ENCODE data around the gene GORASP1. TPM values are rescaled to one million over a fixed set of nuclear protein-coding genes. Genes with fewer than 3 reads are reported as not detected.

Gene GORASP1
- total RNA-seq, 1 donor from 2014 or later = 81.6 TPM

- no peaks in the 10 kb centered on the region for H3K9me3 ChIP-seq
- no peak for ATAC-seq
- H3K27ac ChIP-seq = no peak overlapping the region
- intact Hi-C loops (cut with DNase I) = no loop called here
- DNase-seq = no peak
- H3K4me1 ChIP-seq = no peaks in the 10 kb centered on the region
- H3K27me3 ChIP-seq (ENCODE audit: low read depth) = no peaks in the 10 kb centered on the region
- H3K4me3 ChIP-seq = no peak overlapping the region
- no peak for TF ChIP-seq CTCF (IDR thresholded peaks at IDR 0.05)
- peaks cover 23% of the 10 kb centered on the region for H3K36me3 ChIP-seq
Measured at GRCh38 chr3:39118079-39118478, 10.7 kb upstream of the GORASP1 start.

- intact Hi-C loops (cut with DNase I) = no loop called here
- Histone ChIP-seq H3K27ac (no peak overlapping the region), H3K4me1 (no peaks in the 10 kb centered on the region), H3K9me3 (no peaks in the 10 kb centered on the region), H3K36me3 (peaks cover 17% of the 10 kb centered on the region), H3K4me3 (no peak overlapping the region), H3K27me3 (ENCODE audit: low read depth) (no peaks in the 10 kb centered on the region)
- DNase-seq (no peak), ATAC-seq (no peak)
- no peak for TF ChIP-seq CTCF (IDR thresholded peaks at IDR 0.05)
Measured at GRCh38 chr3:39115870-39116269, 8.4 kb upstream of the GORASP1 start.

GRCh38 chr3:39114456-39114855 is 7.0 kb upstream of the GORASP1 start:
- Histone ChIP-seq H3K4me1 (no peaks in the 10 kb centered on the region), H3K9me3 (no peaks in the 10 kb centered on the region), H3K36me3 (peaks cover 13% of the 10 kb centered on the region), H3K4me3 (no peak overlapping the region), H3K27ac (no peak overlapping the region), H3K27me3 (ENCODE audit: low read depth) (no peaks in the 10 kb centered on the region)
- ATAC-seq = no peak
- no peak for DNase-seq
- no peak for TF ChIP-seq CTCF (IDR thresholded peaks at IDR 0.05)
- intact Hi-C loops (cut with DNase I) = no loop called here

GRCh38 chr3:39113291-39113690 is 5.9 kb upstream of the GORASP1 start:
- H3K27me3 ChIP-seq (ENCODE audit: low read depth) = no peaks in the 10 kb centered on the region
- H3K4me3 ChIP-seq = no peak overlapping the region
- intact Hi-C loops (cut with DNase I) = no loop called here
- ATAC-seq (no peak), DNase-seq (no peak)
- peaks cover 3% of the 10 kb centered on the region for H3K36me3 ChIP-seq
- no peaks in the 10 kb centered on the region for H3K9me3 ChIP-seq
- H3K4me1 ChIP-seq = peaks cover 9% of the 10 kb centered on the region
- no peak overlapping the region for H3K27ac ChIP-seq
- TF ChIP-seq CTCF (IDR thresholded peaks at IDR 0.05) = no peak

GRCh38 chr3:39112535-39112934 is 5.1 kb upstream of the GORASP1 start:
- intact Hi-C loops (cut with DNase I) = no loop called here
- H3K36me3 ChIP-seq = no peaks in the 10 kb centered on the region

More at GRCh38 chr3:39112535-39112934, 5.1 kb upstream of the GORASP1 start:
- Histone ChIP-seq H3K4me3 (no peak overlapping the region), H3K27me3 (ENCODE audit: low read depth) (no peaks in the 10 kb centered on the region), H3K27ac (no peak overlapping the region), H3K9me3 (no peaks in the 10 kb centered on the region), H3K4me1 (peaks cover 14% of the 10 kb centered on the region)
- DNase-seq = no peak
- no peak for ATAC-seq
- no peak for TF ChIP-seq CTCF (IDR thresholded peaks at IDR 0.05)

All from lower lobe of right lung (tissue), 2 donors.